Germinal center (tissue), 1 donor: ENCODE measurements around the gene TXN.

Source experiments
- DNase-seq: peaks from one replicate; pipeline ENCODE4 v3.0.0; 2012; ENCODE audit warnings: mixed read lengths, low spot score

The TXN gene

DNA sequence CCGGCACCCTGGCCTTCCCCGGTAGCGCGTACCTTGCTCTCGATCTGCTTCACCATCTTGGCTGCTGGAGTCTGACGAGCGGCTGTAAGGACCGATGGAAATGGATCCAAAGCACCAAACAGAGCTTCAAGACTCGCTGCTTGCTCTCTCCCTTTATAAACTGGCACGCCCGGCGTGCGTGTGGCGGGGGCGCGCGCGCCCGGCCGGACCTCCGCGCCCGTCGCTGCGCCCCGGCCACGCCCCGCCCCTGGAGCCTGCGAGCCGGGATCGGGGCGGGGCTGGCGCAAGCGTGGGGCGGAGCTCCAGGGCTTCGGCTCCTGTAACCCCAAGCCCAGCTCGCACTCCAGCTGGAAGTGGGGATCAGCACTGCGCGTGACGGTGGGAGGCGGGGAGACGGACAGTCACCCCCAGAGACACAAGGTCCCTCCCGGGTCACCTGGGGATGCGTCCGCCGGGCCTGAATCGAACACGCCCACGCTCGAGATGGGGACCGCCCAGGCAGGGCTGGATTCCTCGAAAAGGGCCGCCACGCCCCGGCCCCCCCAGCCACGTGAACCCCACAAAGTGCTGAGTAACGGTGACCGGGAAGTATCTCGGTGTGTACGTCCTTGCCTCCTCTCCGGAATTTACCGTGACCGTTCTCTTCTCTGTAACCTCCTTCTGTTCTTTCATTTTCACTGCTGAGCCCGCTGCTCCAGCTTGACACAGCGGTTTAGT, at the start of gene TXN:
Gene TXN (minus strand): TSS at position 128 of the 717 bp plus-strand sequence. CDS start 72 bp downstream, at position 56.
- DNase-seq = peak; percentile 84

DNA sequence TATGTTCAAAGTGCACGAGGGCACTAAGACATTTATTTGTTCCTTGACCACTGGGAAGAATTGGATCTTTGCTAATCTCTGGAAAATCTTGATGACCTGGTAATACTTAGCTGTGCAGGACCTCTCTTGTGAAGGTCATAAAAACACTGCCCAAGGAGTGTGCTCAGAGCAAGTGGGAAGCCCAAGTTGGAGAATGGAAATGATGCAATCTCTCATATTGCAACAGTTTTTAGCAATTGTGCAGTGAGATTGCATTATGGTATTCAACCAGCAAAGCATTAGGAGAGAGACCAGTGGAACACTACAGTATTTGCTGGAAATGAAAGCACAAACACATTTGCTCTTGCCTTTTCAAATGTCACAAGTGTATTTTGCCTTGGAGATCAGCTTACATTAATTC, 46.8 kb upstream of the TXN start:
- DNase-seq = no peak

DNA sequence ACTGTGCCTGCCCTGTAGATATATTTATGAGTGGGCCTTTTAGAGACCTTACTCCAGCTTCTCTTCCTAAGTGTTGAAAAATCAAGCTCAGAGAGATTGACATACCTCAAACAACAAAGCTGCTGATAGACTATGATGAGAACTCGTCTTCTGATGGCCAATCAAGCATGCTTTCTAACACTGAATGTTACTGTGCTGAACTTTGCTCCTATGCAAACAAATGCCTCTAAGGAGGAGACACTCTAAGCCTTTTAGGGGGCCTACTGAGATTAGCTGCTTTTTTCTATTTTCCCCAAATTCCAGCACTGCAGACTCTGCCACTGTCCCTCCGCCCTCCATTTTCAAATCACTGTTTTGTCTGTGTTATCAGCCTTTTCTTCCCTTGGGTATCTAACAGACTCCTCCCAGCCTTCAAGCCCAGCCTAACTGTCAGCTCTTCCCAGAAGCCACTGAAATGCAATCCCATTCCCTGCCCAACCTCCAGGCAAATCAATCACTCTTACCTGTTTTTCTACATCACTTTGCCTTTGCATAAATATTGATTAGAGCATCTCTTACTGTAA, 41.8 kb upstream of the TXN start:
- no peak for DNase-seq

DNA sequence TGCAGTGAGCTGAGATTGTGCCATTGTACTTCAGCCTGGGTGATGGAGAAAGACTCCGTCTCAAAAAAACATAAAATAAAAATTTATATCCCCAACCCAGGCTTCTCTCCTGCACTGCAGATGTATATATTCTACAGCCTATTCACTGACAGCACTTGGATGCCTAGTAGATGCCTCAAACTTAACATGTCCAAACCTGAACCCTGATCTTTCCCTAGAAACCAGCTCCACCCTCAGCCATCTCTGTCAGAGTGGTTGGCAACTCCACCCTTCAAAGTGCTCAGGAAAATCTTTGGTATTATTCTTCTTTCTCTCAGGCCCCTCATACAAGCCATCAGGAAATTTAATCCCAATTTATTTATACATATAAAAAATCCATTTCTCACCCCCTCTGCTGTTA, 36.9 kb upstream of the TXN start:
- DNase-seq = no peak

DNA sequence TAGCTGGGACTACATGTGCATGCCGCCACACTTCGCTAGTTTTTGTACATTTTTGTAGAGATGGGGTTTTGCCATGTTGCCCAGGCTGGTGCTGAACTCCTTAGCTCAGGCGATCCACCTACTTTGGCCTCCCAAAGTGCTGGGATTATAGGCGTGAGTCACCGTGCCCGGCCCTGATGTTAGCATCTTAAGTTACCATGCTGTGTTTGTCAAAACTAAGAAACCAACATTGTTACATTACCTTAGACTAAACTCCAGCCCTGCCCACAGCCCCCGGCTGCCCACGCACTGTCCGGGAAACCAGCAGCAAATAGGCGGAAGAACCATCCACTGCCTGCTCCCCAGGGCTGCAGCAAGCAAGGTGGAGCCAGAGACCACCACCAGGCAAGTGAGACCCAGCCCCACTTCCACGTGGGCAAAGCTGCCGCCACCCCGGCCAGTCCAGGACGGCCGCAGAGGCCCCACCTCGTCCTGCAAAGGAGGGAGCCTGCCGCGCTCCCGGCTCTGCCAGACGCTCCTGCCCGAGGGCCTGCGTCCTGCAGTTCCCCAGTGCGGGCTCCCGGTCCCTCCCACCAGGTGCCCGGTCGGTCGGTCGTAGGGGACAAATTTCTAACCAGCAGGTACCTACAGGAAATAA, 35.7 kb upstream of the TXN start:
- no peak for DNase-seq

DNA sequence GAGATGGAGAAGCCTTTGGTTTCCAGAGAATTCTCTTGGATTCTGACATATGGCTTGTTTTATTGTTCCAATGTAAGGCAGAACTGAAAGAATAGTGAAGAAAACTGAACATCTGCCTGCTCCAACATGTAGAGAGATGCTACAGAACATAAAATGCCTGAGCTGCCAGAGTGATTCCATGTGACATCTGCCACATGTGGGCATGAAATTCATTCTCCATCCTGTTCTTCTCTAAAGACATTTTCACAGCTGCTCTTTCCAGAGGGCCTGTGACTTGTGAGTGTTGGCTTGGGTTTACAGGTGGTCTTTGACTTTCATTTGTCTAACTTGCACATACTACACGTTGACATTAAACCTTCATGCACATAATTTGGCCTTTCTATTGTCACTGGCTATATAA, 33.7 kb upstream of the TXN start:
- no peak for DNase-seq

DNA sequence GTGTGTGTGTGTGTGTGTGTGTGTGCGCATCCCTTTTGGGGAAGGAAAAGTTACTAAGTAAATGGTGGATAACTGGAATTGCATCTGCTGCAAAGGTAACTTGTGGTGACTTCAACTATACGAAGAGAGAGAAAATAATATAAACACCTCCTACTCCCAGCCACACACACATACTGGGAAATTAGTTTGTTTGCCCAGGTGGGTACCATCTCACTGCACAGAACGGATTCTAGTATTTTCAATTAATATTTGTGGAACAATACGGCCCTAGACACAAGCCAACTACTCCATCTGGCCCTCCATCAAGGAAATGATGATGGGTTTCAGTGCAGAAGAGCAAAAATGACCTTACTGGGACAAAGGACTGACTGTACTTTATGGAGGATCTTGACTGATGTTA, 32.2 kb upstream of the TXN start:
- DNase-seq = no peak

DNA sequence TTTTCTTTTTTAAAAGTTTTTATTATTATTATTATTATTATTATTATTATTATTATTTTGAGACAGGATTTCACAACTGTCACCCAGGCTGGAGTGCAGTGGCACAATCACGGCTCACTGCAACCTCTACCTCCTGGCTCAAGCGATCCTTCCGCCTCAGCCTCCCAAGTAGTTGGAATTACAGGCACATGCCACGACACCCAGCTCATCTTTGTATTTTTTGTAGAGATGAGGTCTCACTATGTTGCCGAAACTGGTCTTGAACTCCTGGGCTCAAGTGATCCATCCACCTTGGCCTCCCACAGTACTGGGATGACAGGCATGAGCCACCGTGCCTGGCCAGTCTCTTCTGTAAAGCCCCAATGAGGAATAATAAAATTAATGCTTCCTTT, 31.0 kb upstream of the TXN start:
- no peak for DNase-seq

DNA sequence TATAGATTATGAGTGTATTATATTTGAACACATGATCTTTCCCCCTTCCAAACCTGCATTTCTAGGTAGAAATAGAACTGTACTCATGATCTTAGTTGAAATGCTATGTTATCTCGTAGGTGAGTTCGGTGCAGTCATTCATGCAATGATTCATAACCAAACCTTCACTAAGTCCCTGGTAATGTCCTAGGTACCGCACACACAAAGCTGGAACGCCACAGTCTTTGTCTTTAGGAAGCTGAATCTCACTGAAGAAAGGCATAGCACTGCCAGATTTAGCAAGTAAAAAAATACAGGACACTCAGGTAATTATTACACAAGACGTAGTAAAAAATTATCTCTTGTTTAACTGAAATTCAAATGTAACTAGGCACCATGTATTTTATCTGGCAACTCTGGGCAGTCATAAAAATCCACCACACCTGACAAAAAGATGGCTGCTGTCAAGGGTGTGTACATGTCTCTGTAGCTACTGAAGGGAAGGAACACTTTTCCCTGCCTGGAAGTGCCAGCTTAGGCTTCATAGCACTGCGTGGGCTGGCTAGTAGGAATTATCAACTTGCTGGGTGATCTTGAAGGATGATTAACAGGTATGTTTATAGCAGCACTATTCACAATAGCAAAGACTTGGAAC, 28.0 kb upstream of the TXN start:
- DNase-seq = no peak

DNA sequence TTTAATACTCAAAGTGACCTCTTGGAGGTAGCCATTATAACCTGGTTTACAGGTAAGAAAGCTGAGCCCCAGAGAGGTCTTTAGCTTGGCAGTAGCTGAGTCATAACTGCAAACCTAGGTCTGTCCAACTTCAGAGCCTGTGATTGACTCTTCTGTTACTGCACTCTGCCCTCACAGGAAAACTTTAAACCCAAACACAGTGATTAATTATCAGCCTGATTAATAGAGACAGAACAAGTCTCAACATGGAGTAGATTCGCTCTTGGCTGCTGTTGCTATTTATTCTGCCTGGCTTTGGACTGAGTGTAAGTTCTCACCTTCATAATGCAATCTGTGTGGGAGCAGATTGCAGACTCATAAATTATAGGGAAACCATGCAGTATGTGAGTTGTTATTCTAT, 27.4 kb upstream of the TXN start:
- no peak for DNase-seq

DNA sequence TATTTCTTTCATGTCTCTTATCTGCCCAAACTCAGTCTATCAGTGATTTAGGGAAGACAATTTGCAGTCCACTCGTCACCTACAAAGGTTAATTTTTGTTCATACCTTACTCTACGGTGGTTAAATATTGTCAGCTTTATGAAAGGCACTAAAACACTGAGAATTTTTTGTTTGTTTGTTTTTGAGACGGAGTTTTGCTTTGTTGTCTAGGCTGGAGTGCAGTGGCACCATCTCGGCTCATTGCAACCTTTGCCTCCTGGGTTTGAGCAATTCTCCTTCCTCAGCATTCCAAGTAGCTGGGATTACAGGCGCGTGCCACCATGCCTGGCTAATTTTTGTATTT, 26.4 kb upstream of the TXN start:
- no peak for DNase-seq

DNA sequence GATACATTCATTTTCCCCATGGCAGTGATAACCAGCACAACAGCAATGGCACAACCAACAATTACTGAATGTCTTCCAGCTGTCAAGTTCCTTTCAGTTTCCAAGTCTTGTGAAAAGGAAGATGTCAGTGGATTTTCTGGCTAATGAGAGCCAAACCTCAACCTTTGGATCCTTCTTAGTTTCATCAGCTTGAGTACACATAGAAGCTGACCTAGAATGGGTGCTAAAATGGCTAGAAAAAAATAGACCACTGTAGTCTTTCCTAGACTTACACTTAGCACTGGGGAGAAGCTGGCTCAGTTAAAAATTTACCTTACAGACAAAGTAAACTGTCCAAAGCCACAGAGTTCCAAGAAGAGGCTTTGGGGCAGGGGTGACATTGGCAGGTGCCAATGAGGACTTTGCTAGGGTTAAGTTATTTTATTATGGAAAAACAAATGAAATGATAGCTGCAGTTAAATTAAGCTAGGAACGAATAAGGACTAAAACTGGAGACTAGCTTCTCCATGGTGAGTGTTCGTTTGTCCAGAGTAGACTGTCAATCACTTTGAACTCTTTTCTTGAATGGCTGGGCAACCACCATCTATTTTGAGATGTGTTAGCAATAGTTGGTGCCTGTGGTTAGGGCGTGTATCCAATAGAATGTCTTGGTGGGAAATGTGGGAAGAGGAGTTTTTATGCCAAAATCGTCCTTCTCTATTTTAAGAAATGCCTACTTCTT, 25.9 kb upstream of the TXN start:
- no peak for DNase-seq

DNA sequence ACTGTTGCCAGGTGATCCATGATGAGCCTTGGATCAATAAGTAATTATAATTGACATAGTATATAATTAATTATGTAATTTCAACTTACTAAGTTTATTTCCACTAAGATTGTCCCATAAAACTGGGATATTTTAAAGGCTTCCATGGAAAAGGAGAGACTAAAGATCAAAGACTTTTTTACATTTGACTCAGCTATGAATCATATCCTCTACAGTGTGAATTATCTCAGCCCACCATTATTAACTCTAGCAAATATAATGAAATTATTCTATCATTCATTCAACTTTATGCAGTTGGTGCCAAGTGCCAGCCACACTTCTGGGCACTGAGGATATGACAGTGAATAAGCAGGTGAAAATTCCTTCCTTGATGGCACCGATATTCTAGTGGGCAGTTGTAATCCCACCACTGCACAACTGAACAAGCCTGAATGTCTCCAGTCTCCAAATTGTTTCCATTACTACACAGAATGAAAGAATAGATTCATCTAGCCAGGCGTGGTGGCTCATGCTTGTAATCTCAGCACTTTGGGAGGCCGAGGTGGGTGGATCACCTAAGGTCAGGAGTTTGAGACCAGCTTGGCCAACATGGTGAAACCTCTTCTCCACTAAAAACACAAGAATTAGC, 21.9 kb upstream of the TXN start:
- DNase-seq = no peak

DNA sequence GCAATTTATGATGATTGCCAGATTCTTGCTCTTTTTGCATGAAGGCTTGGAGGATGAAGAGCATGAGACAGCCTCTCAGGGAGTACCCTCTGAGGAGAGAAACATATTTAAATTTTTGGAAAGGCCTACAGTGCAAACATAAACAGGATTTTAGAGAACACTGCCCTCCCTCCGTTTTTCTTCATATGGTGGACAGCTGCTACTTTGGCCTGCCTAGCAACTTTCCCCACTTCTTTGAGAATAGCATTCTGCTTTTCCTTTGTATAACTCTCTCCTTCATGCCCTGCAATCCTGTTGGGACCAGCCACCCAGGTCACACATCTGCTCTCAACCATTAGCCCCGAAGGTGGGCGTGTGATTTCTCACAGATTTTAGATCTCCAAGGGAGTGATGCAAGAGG, 20.5 kb upstream of the TXN start:
- DNase-seq = no peak

DNA sequence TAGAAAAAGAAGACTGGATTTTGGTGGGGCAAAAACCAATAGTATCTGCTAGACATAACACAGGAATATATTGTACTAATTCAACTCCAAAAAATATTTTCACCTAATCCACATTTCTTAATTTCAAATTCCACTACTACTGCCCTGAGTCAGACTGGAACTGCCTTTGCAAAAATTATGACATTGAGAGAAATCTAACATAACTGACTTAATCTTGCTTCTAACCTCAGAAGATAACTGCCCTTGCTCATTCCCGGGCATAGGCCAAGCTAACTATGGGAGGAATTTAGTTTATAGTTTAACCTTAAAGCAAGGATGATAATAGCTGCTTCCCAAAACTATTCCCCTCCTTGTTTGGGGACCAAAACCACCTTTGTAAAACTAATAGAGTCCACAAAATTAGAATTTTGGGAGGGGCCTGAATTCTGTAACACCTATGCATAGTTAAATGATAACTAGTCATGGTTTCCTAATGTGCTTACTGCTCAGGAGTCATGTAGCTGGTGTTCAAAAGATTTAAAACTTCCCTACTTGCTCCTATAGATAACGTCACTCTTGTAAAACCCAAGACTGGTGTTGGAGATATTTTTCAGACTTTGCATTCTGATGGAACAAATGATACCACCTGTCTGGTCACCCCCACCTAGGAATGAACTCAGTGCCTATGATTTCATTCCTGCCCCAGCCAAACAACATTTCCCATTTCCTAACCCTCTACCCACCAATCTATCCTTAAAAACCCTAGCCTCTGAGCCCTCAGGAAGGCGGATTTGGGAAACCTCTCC, 14.1 kb upstream of the TXN start:
- no peak for DNase-seq

DNA sequence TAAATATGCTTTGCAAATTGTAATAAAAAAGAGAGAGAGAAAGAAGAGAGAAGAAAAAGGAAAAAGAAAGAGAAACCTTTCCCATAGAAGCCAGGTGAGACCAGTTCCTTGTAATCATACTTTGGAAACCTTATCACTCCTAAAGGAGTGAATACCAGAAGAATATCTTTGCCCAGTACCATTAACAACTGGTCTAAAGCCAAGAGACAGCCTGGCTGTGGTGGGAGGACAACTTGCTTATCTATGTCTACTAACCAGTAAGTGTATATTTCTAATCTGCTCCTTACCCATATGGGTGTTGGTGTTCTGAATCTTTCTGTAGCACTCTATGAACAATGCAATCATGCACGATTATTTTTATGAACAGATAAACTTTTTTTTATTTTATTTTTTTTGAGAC, 10.5 kb upstream of the TXN start:
- DNase-seq = no peak

DNA sequence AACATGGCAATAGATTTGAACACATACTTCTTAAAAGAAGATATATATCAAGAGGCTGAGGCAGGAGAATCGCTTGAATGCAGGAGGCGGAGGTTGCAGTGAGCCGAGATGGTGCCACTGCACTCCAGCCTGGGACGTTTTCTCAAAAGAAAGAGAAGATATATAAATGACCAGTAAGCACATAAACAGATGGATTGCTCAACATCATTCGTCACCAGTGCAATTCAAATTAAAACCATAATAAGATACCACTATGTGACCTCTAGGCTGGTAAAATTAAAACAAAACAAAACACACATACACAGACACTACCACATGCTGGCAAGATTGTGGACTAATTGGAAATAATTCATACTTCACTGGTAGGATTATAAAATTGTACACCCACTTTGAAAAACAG, 5.3 kb upstream of the TXN start:
- no peak for DNase-seq

DNA sequence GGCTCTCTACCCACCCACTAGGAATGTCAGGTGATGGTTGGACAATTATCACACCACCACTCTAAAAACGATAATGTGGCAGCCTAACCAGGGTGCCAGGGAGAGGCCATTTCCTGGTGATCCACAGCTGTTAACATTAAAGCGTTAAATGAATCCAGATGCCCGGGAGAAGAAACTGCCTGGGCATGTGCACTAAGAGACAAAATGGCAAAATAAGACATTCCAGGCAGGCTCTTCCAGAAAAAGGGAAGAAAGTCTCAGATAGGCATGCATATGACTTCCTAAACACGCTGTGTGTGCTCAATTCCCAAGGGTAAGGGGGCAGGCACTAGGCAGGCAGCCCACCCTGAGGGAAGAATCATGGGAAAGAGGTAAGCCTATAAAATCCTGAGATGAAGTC, 4.6 kb upstream of the TXN start:
- no peak for DNase-seq

DNA sequence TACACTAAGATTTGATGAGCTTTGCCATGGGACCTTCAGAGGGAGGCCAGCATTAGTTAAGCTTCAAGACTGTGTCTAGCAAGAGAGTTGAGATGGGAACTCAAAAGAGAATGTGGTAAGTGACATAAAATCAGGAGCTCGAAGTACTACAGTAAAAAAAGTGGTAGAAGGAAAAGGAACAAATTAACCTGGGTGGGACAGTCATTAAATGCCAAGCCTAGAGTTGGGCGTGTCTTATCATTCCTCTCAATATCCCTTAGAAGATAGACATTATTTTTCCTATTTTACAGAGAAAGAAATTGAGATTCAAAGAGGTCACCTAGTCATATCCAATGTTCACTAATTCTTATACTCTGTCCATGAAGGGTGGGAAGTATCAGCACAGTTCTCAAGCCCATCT, 3.3 kb upstream of the TXN start:
- DNase-seq = no peak

DNA sequence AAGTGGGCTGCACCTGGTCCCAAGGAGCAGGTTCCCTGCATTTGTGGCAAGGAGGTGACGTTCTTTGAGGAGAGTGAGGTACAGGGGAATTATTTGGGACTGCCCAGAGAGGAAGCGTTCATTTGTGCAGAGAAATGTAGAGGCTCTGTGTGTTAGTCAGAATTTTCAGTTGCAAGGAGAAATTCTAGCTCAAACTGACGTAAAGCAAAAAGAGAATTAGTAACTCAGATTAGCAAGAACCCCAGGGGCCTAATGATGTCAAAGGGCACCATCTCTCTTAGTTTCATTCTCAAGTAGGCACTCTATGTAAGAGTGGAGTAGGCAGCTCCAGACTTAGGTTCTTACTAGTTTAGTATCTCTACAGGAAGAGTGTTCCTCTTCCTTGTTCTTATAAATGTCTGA, 2.4 kb upstream of the TXN start:
- no peak for DNase-seq

DNA sequence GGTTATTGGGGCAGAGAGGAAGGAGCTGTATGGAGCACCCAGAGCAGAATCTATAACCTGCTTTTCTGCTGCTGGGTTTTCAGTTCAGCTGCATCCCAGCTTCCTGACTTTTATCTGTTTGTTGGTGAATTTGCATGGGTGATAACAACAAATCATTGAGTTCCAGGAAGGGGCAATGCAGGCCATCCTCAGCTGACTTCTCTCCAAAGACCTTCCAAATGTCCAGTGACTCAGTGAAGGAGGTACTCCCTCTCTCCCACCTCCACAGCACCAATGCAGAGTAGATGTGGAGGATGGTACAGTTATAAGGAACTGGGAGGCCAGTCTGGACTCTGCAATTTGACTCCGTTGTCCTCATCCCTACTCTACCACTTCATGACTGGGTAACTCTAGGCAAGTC, 1.6 kb upstream of the TXN start:
- no peak for DNase-seq
